GM19324 (cell line): Measurements from ENCODE around the gene CLIC5.
A peak's percentile ranks its signal among the peaks of the same experiment; 100 is the strongest.
"Not testable (repeated sequence)": the region's sequence is repeated elsewhere in the genome, so short reads cannot be mapped to it uniquely, and the experiment has no call there.

Source experiments
- ATAC-seq: cut with Tn5 transposase; IDR thresholded peaks from one replicate; pipeline ENCODE4 v1.9.1; 2021; ENCODE audit warnings: mild to moderate bottlenecking, moderate library complexity; ENCODE audit not compliant: unreplicated experiment, low FRiP score

The CLIC5 gene

GRCh38 chr6:45929421-45930361 lies 86.0 kb downstream of the CLIC5 start:
- ATAC-seq, result no peak

- ATAC-seq, result no peak
Observed at GRCh38 chr6:45928721-45929305, 86.8 kb downstream of the CLIC5 start.

- ATAC-seq, result no peak
Observed at GRCh38 chr6:45927421-45928320, 88.0 kb downstream of the CLIC5 start.

- not testable (repeated sequence) for ATAC-seq
Observed at GRCh38 chr6:45926423-45926822, 89.2 kb downstream of the CLIC5 start.

GRCh38 chr6:45924763-45925342 lies 90.8 kb downstream of the CLIC5 start:
- ATAC-seq, result no peak

- no peak for ATAC-seq
Observed at GRCh38 chr6:45923831-45924391, 91.7 kb downstream of the CLIC5 start.

- no peak for ATAC-seq
Observed at GRCh38 chr6:45922728-45923351, 92.8 kb downstream of the CLIC5 start.

- no peak for ATAC-seq
Observed at GRCh38 chr6:45921691-45922281, 93.9 kb downstream of the CLIC5 start.

- ATAC-seq, result peak; percentile 42
Observed at GRCh38 chr6:45920819-45921511, 94.7 kb downstream of the CLIC5 start.

- ATAC-seq, result no peak
Observed at GRCh38 chr6:45917439-45917838, 98.2 kb downstream of the CLIC5 start.

- ATAC-seq, result no peak
Observed at GRCh38 chr6:45916692-45917091, 99.0 kb downstream of the CLIC5 start.

GRCh38 chr6:45915780-45916468 lies 99.7 kb downstream of the CLIC5 start:
- ATAC-seq, result no peak

GRCh38 chr6:45911691-45912090 lies 104.0 kb downstream of the CLIC5 start:
- ATAC-seq, result no peak

- no peak for ATAC-seq
Observed at GRCh38 chr6:45903959-45904358, 111.7 kb downstream of the CLIC5 start.

GRCh38 chr6:45902984-45903383 lies 112.7 kb downstream of the CLIC5 start:
- no peak for ATAC-seq

- no peak for ATAC-seq
Observed at GRCh38 chr6:45901767-45902650, 113.7 kb downstream of the CLIC5 start.
